H1 (cell line): ENCODE results near the gene STX11. TPM values are rescaled to one million over a fixed set of nuclear protein-coding genes. Genes with fewer than 3 reads are reported as not detected.
A peak's percentile ranks its signal among the peaks of the same experiment; 100 is the strongest.

Experiments used
- CTCF ChIA-PET: fragments of 300-600 bp; sonication (Branson Sonifier 250); formaldehyde crosslinking; loops from one replicate; lab custom pipeline; 2021; ENCODE audit not compliant: partially characterized antibody; lab: Charles Lee
- POLR2A ChIA-PET: fragments of 300-600 bp; sonication (Branson Sonifier 250); formaldehyde crosslinking; loops from one replicate; lab custom pipeline; 2021; ENCODE audit warnings: inconsistent platforms; ENCODE audit not compliant: partially characterized antibody; lab: Charles Lee
- DNase-seq, 2 experiments: peaks; one replicate each; pipeline versions ENCODE4 v3.0.0 to v3.0.0-alpha.2; 2010 to 2022; ENCODE audit warnings: low spot score in 2 of 2, low read depth in 1 of 2, mixed read lengths in 1 of 2
- FAIRE-seq: peaks from 2 replicates; lab custom pipeline; 2011; peaks lifted over from hg19 to GRCh38; lab: Jason Lieb, UNC
- H2AFZ ChIP-seq: 2 replicates; pipeline ENCODE4 v1.8.1; 2012; ENCODE audit warnings: low read length, inconsistent platforms
- H2AK5ac ChIP-seq: 2 replicates; pipeline ENCODE4 v1.6.1; 2013; ENCODE audit warnings: low read depth, low read length
- H2BK120ac ChIP-seq: replicated peaks from 2 replicates; pipeline ENCODE3; 2013; ENCODE audit warnings: low read depth, low read length, inconsistent platforms
- H2BK12ac ChIP-seq: 2 replicates; pipeline ENCODE4 v1.6.1; 2013; ENCODE audit warnings: low read depth, low read length
- H2BK15ac ChIP-seq: 2 replicates; pipeline ENCODE4 v1.6.1; 2013; ENCODE audit warnings: low read length
- H2BK20ac ChIP-seq: 2 replicates; pipeline ENCODE4 v1.6.1; 2013; ENCODE audit warnings: low read length
- H2BK5ac ChIP-seq: 2 replicates; pipeline ENCODE4 v1.6.1; 2013; ENCODE audit warnings: low read depth, low read length
- H3K14ac ChIP-seq: 2 replicates; pipeline ENCODE4 v1.6.1; 2013; ENCODE audit warnings: inconsistent platforms; ENCODE audit not compliant: insufficient read length
- H3K18ac ChIP-seq: 2 replicates; pipeline ENCODE4 v1.6.1; 2013; ENCODE audit warnings: low read length; ENCODE audit errors: extremely low read depth
- H3K23ac ChIP-seq: 2 replicates; pipeline ENCODE4 v1.6.1; 2013; ENCODE audit warnings: inconsistent platforms; ENCODE audit not compliant: insufficient read length
- H3K23me2 ChIP-seq: 2 replicates; pipeline ENCODE4 v1.6.1; 2013; ENCODE audit warnings: low read depth, low read length
- H3K27ac ChIP-seq: 2 replicates; pipeline ENCODE4 v1.6.1; 2011; ENCODE audit warnings: low read depth, low read length, inconsistent platforms
- H3K27me3 ChIP-seq, 4 experiments: replicated peaks in 1 of 4; 1 replicate in 1 of 4; 2 replicates in 3 of 4; pipeline versions ENCODE4 v1.6.1 to v1.8.1; 2011 to 2013; ENCODE audit warnings: low read length in 3 of 4, mild to moderate bottlenecking in 3 of 4, inconsistent platforms in 2 of 4, mixed read lengths in 2 of 4, moderate library complexity in 1 of 4; ENCODE audit not compliant: control insufficient read depth in 3 of 4, insufficient read depth in 3 of 4; ENCODE audit errors: extremely low read depth in 1 of 4
- H3K36me3 ChIP-seq, 4 experiments: 2 replicates each; pipeline versions ENCODE4 v1.6.1 to v1.8.1; 2011 to 2013; ENCODE audit warnings: mild to moderate bottlenecking in 4 of 4, low read length in 3 of 4, moderate library complexity in 2 of 4, control low read depth in 1 of 4, inconsistent platforms in 1 of 4; ENCODE audit not compliant: insufficient read depth in 4 of 4, control insufficient read depth in 2 of 4
- H3K4ac ChIP-seq: replicated peaks from 2 replicates; pipeline ENCODE3; 2013; ENCODE audit warnings: low read length, low read depth, mixed read lengths, inconsistent platforms; ENCODE audit not compliant: insufficient read length
- H3K4me1 ChIP-seq, 4 experiments: replicated peaks in 1 of 4; 1 replicate in 1 of 4; 2 replicates in 3 of 4; pipeline versions ENCODE4 v1.6.1 to v1.8.1; 2011 to 2013; ENCODE audit warnings: low read length in 3 of 4, inconsistent platforms in 2 of 4, mixed read lengths in 1 of 4; ENCODE audit not compliant: insufficient read depth in 4 of 4, control insufficient read depth in 3 of 4
- H3K4me2 ChIP-seq, 2 experiments: 2 replicates each; pipeline versions ENCODE4 v1.6.1 to v1.8.1; 2011 to 2013; ENCODE audit warnings: low read depth in 2 of 2, low read length in 2 of 2, control low read depth in 1 of 2, inconsistent platforms in 1 of 2, mild to moderate bottlenecking in 1 of 2; ENCODE audit not compliant: insufficient read depth in 1 of 2
- H3K4me3 ChIP-seq, 4 experiments: fragments of 200-600, 300-600 bp in 1 of 4; sonication (generic), shearing (Covaris generic), sonication (Bioruptor Twin) in 1 of 4; 2 replicates each; pipeline versions ENCODE4 v1.5.1 to v1.8.1; 2011 to 2016; ENCODE audit warnings: low read length in 4 of 4, low read depth in 3 of 4, control low read depth in 2 of 4, inconsistent platforms in 2 of 4, mild to moderate bottlenecking in 2 of 4, mixed read lengths in 1 of 4, moderate library complexity in 1 of 4; ENCODE audit not compliant: insufficient read depth in 2 of 4; ENCODE audit errors: extremely low read depth in 1 of 4
- H3K56ac ChIP-seq: replicated peaks from 2 replicates; pipeline ENCODE3; 2013; ENCODE audit warnings: low read depth, mild to moderate bottlenecking, mixed read lengths, low read length, inconsistent platforms; ENCODE audit not compliant: insufficient read length
- H3K79me1 ChIP-seq: 2 replicates; pipeline ENCODE4 v1.6.1; 2013; ENCODE audit warnings: low read depth, low read length, control low read depth
- H3K79me2 ChIP-seq, 2 experiments: 2 replicates each; pipeline versions ENCODE4 v1.6.1 to v1.8.1; 2012 to 2013; ENCODE audit warnings: low read length in 2 of 2, mild to moderate bottlenecking in 2 of 2, inconsistent platforms in 1 of 2; ENCODE audit not compliant: insufficient read depth in 2 of 2, control insufficient read depth in 1 of 2
- H3K9ac ChIP-seq, 4 experiments: replicated peaks in 1 of 4; 1 replicate in 1 of 4; 2 replicates in 3 of 4; pipeline versions ENCODE4 v1.6.1 to v1.8.1; 2011 to 2013; ENCODE audit warnings: low read depth in 3 of 4, low read length in 3 of 4, control low read depth in 2 of 4, mild to moderate bottlenecking in 2 of 4, moderate library complexity in 2 of 4, inconsistent platforms in 1 of 4; ENCODE audit errors: extremely low read depth in 1 of 4
- H3K9me3 ChIP-seq, 2 experiments: 2 replicates each; pipeline versions ENCODE4 v1.6.1 to v1.8.1; 2012 to 2013; ENCODE audit warnings: mild to moderate bottlenecking in 2 of 2, moderate library complexity in 2 of 2, control low read depth in 1 of 2, inconsistent platforms in 1 of 2, low read depth in 1 of 2, low read length in 1 of 2, mixed read lengths in 1 of 2; ENCODE audit not compliant: insufficient read depth in 2 of 2
- H4K20me1 ChIP-seq, 2 experiments: replicated peaks in 1 of 2; 2 replicates each; pipeline versions ENCODE3 to v1.8.1; 2011 to 2013; ENCODE audit warnings: inconsistent platforms in 2 of 2, low read length in 2 of 2, mild to moderate bottlenecking in 1 of 2; ENCODE audit not compliant: insufficient read depth in 2 of 2, control insufficient read depth in 1 of 2
- H4K5ac ChIP-seq: 2 replicates; pipeline ENCODE4 v1.6.1; 2013; ENCODE audit warnings: low read length, low read depth, mixed read lengths, inconsistent platforms; ENCODE audit not compliant: insufficient read length
- H4K8ac ChIP-seq: 2 replicates; pipeline ENCODE4 v1.8.0; 2013; ENCODE audit warnings: mild to moderate bottlenecking, moderate library complexity, low read length, inconsistent platforms; ENCODE audit not compliant: insufficient read depth; ENCODE audit errors: extremely low read depth
- H4K91ac ChIP-seq: replicated peaks from 2 replicates; pipeline ENCODE3; 2013; ENCODE audit warnings: low read length, mixed read lengths, inconsistent platforms; ENCODE audit not compliant: insufficient read length
- ASH2L ChIP-seq: fragments of 200-600, 300-600 bp; sonication (generic); IDR thresholded peaks from one replicate; pipeline ENCODE4 v1.7.1; 2017; ENCODE audit warnings: low read length
- WGBS, 2 experiments: shearing (Covaris generic) in 1 of 2; methylation state at CpG; one replicate each; pipeline versions ENCODE4 v1.1.6 to v1.1.7; 2013 to 2015; ENCODE audit warnings: low lambda C conversion rate in 2 of 2, mixed read lengths in 2 of 2, inconsistent platforms in 1 of 2, low coverage in 1 of 2, missing lambda C conversion rate in 1 of 2; ENCODE audit not compliant: insufficient replicate concordance in 2 of 2, insufficient coverage in 1 of 2, insufficient read length in 1 of 2; ENCODE audit errors: extremely low coverage in 1 of 2, missing lambda C conversion rate in 1 of 2; 5-methylcytosine and 5-hydroxymethylcytosine counted together
- polyA plus RNA-seq, 7 experiments: library from polyadenylated mRNA; depleted of rRNA in 3 of 7; stranded (reverse) in 5 of 7; unstranded in 2 of 7; fragments of >200 nt in 5 of 7; fragments of 200-250 nt in 2 of 7; gene quantifications; 1 replicate in 5 of 7; 2 replicates in 1 of 7; 4 replicates in 1 of 7; pipeline versions ENCODE4 v1.2.1 to v1.2.3, GENCODE V29; 2011 to 2013; ENCODE audit warnings: missing spikeins in 2 of 7, mixed read lengths in 2 of 7
- total RNA-seq: library from RNA; stranded (reverse); fragmentation: NEBNext Ultra II Directional; extraction: Animal tissue kit (Norgen Biotek cat#: 25700); gene quantifications from 2 replicates; pipeline ENCODE4 v1.2.1, GENCODE V29; 2021

The STX11 gene
- total and polyA plus RNA-seq, 2 of the 8 experiments (the other 6 are each of a cell fraction or from before 2014, with no cell fraction given), result 0.15 to 0.34 TPM

DNA sequence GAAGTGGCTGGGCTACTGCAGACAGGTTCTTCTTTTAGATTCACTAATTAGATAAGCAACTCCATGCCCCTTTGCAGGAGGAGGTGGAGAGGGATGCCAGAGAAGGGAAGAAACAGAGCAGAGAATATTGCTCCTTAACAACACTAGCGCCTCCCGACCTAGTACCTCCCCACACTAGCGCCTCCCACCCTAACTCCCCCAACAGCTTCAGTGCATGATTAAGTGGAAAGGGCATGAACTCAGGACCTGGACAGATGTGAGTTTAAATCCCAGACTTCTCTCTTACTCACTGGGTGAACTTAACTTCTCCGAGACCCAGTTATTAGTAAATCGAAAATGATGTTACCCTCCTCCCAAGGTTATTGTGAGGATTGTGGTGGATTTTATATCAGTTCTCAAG, 25.7 kb downstream of the STX11 start:
- no peaks in the 10 kb centered on the region for H3K9me3 ChIP-seq
- CTCF ChIA-PET, result interaction anchor here (1.0 kb wide), 1 partner anchor 24 kb away, joined by 3 read pairs; no protein-coding TSS in a partner anchor
- no peaks in the 10 kb centered on the region for H3K79me1 ChIP-seq
- H4K5ac ChIP-seq, result no peak overlapping the region
- no peak overlapping the region for H2BK5ac ChIP-seq
- H3K79me2 ChIP-seq, result no peaks in the 10 kb centered on the region
- no peak overlapping the region for H3K4me2 ChIP-seq
- no peak for TF ChIP-seq ASH2L
- TF ChIP-seq, all 59 proteins: peak for 0
- no peak for FAIRE-seq
- POLR2A ChIA-PET, result no interaction called here
- DNase-seq, result no peak
- peak overlapping the region; percentile 64 for H2AFZ ChIP-seq
- no peak overlapping the region for H3K4ac ChIP-seq
- no peaks in the 10 kb centered on the region for H4K20me1 ChIP-seq
- no peak overlapping the region for H3K27ac ChIP-seq
- H3K4me1 ChIP-seq, result no peaks in the 10 kb centered on the region
- no peak overlapping the region for H3K9ac ChIP-seq
- no peak overlapping the region for H2BK12ac ChIP-seq
- no peak overlapping the region for H3K14ac ChIP-seq
- no peak overlapping the region for H2AK5ac ChIP-seq
- no peak overlapping the region for H3K4me3 ChIP-seq
- no peak overlapping the region for H2BK120ac ChIP-seq
- H4K8ac ChIP-seq, result no peak overlapping the region
- no peak overlapping the region for H3K56ac ChIP-seq
- H3K18ac ChIP-seq, result no peak overlapping the region
- 85% methylated on average over 5 of the region's 5 CpGs; no CpG with 5 or more reads in 1 of the 2 experiments for WGBS, 2 experiments
- no peak overlapping the region for H2BK20ac ChIP-seq
- H3K23me2 ChIP-seq, result no peaks in the 10 kb centered on the region; the same call in 1 of the 2 replicates
- no peak overlapping the region for H4K91ac ChIP-seq
- H2BK15ac ChIP-seq, result no peak overlapping the region
- no peaks in the 10 kb centered on the region; a peak in 1 of 8 replicates for H3K36me3 ChIP-seq
- H3K27me3 ChIP-seq, result no peaks in the 10 kb centered on the region
- no peak overlapping the region for H3K23ac ChIP-seq
